ENCODE measurements around the gene ATP2A1. TPM values are rescaled to one million over a fixed set of nuclear protein-coding genes. Genes with fewer than 3 reads are reported as not detected.

The ATP2A1 gene
- total RNA-seq (0.57 TPM), polyA plus RNA-seq (1.2 TPM)
- long read RNA-seq, donor 1 = 0 reads
- long read RNA-seq, donor 2 = 0 reads
- long read RNA-seq, donor 3 = 0 reads
- long read RNA-seq, donor 4 = 0 reads
- long read RNA-seq, donor 5, partial matches to known transcripts = 5 of 6 reads
- long read RNA-seq, donor 5, other reads (novel, unspliced or antisense) = 0 of 6 reads
- long read RNA-seq, donor 6, partial matches to known transcripts = 6 of 6 reads
- long read RNA-seq, donor 6, other reads (novel, unspliced or antisense) = 0 of 6 reads
- long read RNA-seq, donor 7 = 0 reads
- long read RNA-seq, donor 8 = 0 reads
- long read RNA-seq, donor 9 = 0 reads
- long read RNA-seq, donor 10 = 0 reads

- no peak for DNase-seq (ENCODE audit: low read depth in 6 of 9, low spot score in 9 of 9)
- H3K27me3 ChIP-seq (ENCODE audit: control insufficient read depth in 2 of 2, insufficient read depth in 1 of 2, low read length in 1 of 2) = peaks cover 0 to 12% of the 10 kb centered on the region in 2 donors
- 92% methylated on average over 25 of the region's 25 CpGs for WGBS
- peaks cover 11 to 44% of the 10 kb centered on the region in 2 donors for H3K4me1 ChIP-seq (ENCODE audit: control insufficient read depth in 2 of 2, insufficient read depth in 2 of 2, low read length in 2 of 2)
- H3K4me3 ChIP-seq (ENCODE audit: low read length in 2 of 2) = peak within 1 kb of the TSS; percentile 68 to 78
- peaks cover 0 to 8% of the 10 kb centered on the region in 2 donors for H3K9me3 ChIP-seq (ENCODE audit: control insufficient read depth in 2 of 2, insufficient read depth in 1 of 2, low read length in 1 of 2)
- H3K36me3 ChIP-seq (ENCODE audit: control insufficient read depth in 2 of 2, insufficient read depth in 2 of 2, low read length in 1 of 2) = peaks cover 12 to 18% of the 10 kb centered on the region in 2 donors
- H3K27ac ChIP-seq (ENCODE audit: low read depth in 1 of 2, low read length in 1 of 2) = no peak within 1 kb of the TSS
Observed at GRCh38 chr16:28878083-28878926, at the start of gene ATP2A1. Gene ATP2A1 (plus strand): TSS chr16:28878488. CDS start chr16:28878672, 184 bp downstream.

- no peak for DNase-seq (ENCODE audit: low read depth in 6 of 9, low spot score in 9 of 9)
- Histone ChIP-seq H3K9me3 (ENCODE audit: control insufficient read depth in 2 of 2, insufficient read depth in 1 of 2, low read length in 1 of 2) (no peaks in the 10 kb centered on the region), H3K4me1 (ENCODE audit: control insufficient read depth in 2 of 2, insufficient read depth in 2 of 2, low read length in 2 of 2) (peaks cover 6 to 8% of the 10 kb centered on the region in 2 donors), H3K36me3 (ENCODE audit: control insufficient read depth in 2 of 2, insufficient read depth in 2 of 2, low read length in 1 of 2) (peaks cover 92 to 100% of the 10 kb centered on the region in 2 donors), H3K27me3 (ENCODE audit: control insufficient read depth in 2 of 2, insufficient read depth in 1 of 2, low read length in 1 of 2) (no peaks in the 10 kb centered on the region), H3K4me3 (ENCODE audit: low read length in 2 of 2) (no peak overlapping the region), H3K27ac (ENCODE audit: low read depth in 1 of 2, low read length in 1 of 2) (no peak overlapping the region)
- WGBS = over 99% methylated on average over 13 of the region's 13 CpGs
Observed at GRCh38 chr16:28829747-28830146, 48.5 kb upstream of the ATP2A1 start.

- H3K36me3 ChIP-seq (ENCODE audit: control insufficient read depth in 2 of 2, insufficient read depth in 2 of 2, low read length in 1 of 2) = peaks cover 95 to 100% of the 10 kb centered on the region in 2 donors
- peaks cover 0 to under 1% of the 10 kb centered on the region in 2 donors for H3K4me1 ChIP-seq (ENCODE audit: control insufficient read depth in 2 of 2, insufficient read depth in 2 of 2, low read length in 2 of 2)
- no peak overlapping the region for H3K27ac ChIP-seq (ENCODE audit: low read depth in 1 of 2, low read length in 1 of 2)
- no peaks in the 10 kb centered on the region for H3K9me3 ChIP-seq (ENCODE audit: control insufficient read depth in 2 of 2, insufficient read depth in 1 of 2, low read length in 1 of 2)
- no peaks in the 10 kb centered on the region for H3K27me3 ChIP-seq (ENCODE audit: control insufficient read depth in 2 of 2, insufficient read depth in 1 of 2, low read length in 1 of 2)
- no peak overlapping the region for H3K4me3 ChIP-seq (ENCODE audit: low read length in 2 of 2)
- no peak for DNase-seq (ENCODE audit: low read depth in 6 of 9, low spot score in 9 of 9)
- 97% methylated on average over 13 of the region's 13 CpGs for WGBS
Observed at GRCh38 chr16:28830531-28830930, 47.8 kb upstream of the ATP2A1 start.

- H3K9me3 ChIP-seq (ENCODE audit: control insufficient read depth in 2 of 2, insufficient read depth in 1 of 2, low read length in 1 of 2) = no peaks in the 10 kb centered on the region
- DNase-seq (ENCODE audit: low read depth in 6 of 9, low spot score in 9 of 9) = no peak
- peaks cover 85 to 95% of the 10 kb centered on the region in 2 donors for H3K36me3 ChIP-seq (ENCODE audit: control insufficient read depth in 2 of 2, insufficient read depth in 2 of 2, low read length in 1 of 2)
- no peaks in the 10 kb centered on the region for H3K4me1 ChIP-seq (ENCODE audit: control insufficient read depth in 2 of 2, insufficient read depth in 2 of 2, low read length in 2 of 2)
- over 99% methylated on average over 14 of the region's 14 CpGs for WGBS
- H3K27ac ChIP-seq (ENCODE audit: low read depth in 1 of 2, low read length in 1 of 2) = no peak overlapping the region
- H3K27me3 ChIP-seq (ENCODE audit: control insufficient read depth in 2 of 2, insufficient read depth in 1 of 2, low read length in 1 of 2) = no peaks in the 10 kb centered on the region
- no peak overlapping the region for H3K4me3 ChIP-seq (ENCODE audit: low read length in 2 of 2)
Observed at GRCh38 chr16:28834349-28834748, 43.9 kb upstream of the ATP2A1 start.

GRCh38 chr16:28834873-28835863 is 43.1 kb upstream of the ATP2A1 start:
- DNase-seq (ENCODE audit: low read depth in 6 of 9, low spot score in 9 of 9) = no peak
- 98% methylated on average over 25 of the region's 25 CpGs for WGBS
- H3K27me3 ChIP-seq (ENCODE audit: control insufficient read depth in 2 of 2, insufficient read depth in 1 of 2, low read length in 1 of 2) = no peaks in the 10 kb centered on the region
- no peak overlapping the region for H3K27ac ChIP-seq (ENCODE audit: low read depth in 1 of 2, low read length in 1 of 2)
- no peak overlapping the region for H3K4me3 ChIP-seq (ENCODE audit: low read length in 2 of 2)
- H3K36me3 ChIP-seq (ENCODE audit: control insufficient read depth in 2 of 2, insufficient read depth in 2 of 2, low read length in 1 of 2) = peaks cover 77 to 87% of the 10 kb centered on the region in 2 donors
- no peaks in the 10 kb centered on the region for H3K4me1 ChIP-seq (ENCODE audit: control insufficient read depth in 2 of 2, insufficient read depth in 2 of 2, low read length in 2 of 2)
- H3K9me3 ChIP-seq (ENCODE audit: control insufficient read depth in 2 of 2, insufficient read depth in 1 of 2, low read length in 1 of 2) = no peaks in the 10 kb centered on the region

GRCh38 chr16:28835864-28836760 is 42.2 kb upstream of the ATP2A1 start:
- no peaks in the 10 kb centered on the region for H3K4me1 ChIP-seq (ENCODE audit: control insufficient read depth in 2 of 2, insufficient read depth in 2 of 2, low read length in 2 of 2)
- H3K9me3 ChIP-seq (ENCODE audit: control insufficient read depth in 2 of 2, insufficient read depth in 1 of 2, low read length in 1 of 2) = no peaks in the 10 kb centered on the region
- H3K36me3 ChIP-seq (ENCODE audit: control insufficient read depth in 2 of 2, insufficient read depth in 2 of 2, low read length in 1 of 2) = peaks cover 68 to 78% of the 10 kb centered on the region in 2 donors
- no peaks in the 10 kb centered on the region for H3K27me3 ChIP-seq (ENCODE audit: control insufficient read depth in 2 of 2, insufficient read depth in 1 of 2, low read length in 1 of 2)
- H3K27ac ChIP-seq (ENCODE audit: low read depth in 1 of 2, low read length in 1 of 2) = no peak overlapping the region
- no peak overlapping the region for H3K4me3 ChIP-seq (ENCODE audit: low read length in 2 of 2)
- 98% methylated on average over 25 of the region's 25 CpGs for WGBS
- DNase-seq (ENCODE audit: low read depth in 6 of 9, low spot score in 9 of 9) = no peak

- peaks cover 62 to 72% of the 10 kb centered on the region in 2 donors for H3K36me3 ChIP-seq (ENCODE audit: control insufficient read depth in 2 of 2, insufficient read depth in 2 of 2, low read length in 1 of 2)
- no peak for DNase-seq (ENCODE audit: low read depth in 6 of 9, low spot score in 9 of 9)
- H3K4me1 ChIP-seq (ENCODE audit: control insufficient read depth in 2 of 2, insufficient read depth in 2 of 2, low read length in 2 of 2) = no peaks in the 10 kb centered on the region
- H3K4me3 ChIP-seq (ENCODE audit: low read length in 2 of 2) = no peak overlapping the region
- no peak overlapping the region for H3K27ac ChIP-seq (ENCODE audit: low read depth in 1 of 2, low read length in 1 of 2)
- no peaks in the 10 kb centered on the region for H3K27me3 ChIP-seq (ENCODE audit: control insufficient read depth in 2 of 2, insufficient read depth in 1 of 2, low read length in 1 of 2)
- H3K9me3 ChIP-seq (ENCODE audit: control insufficient read depth in 2 of 2, insufficient read depth in 1 of 2, low read length in 1 of 2) = no peaks in the 10 kb centered on the region
- 97% methylated on average over 8 of the region's 8 CpGs for WGBS
Observed at GRCh38 chr16:28836761-28837064, 41.6 kb upstream of the ATP2A1 start.

Measured in thymus (tissue), 14 donors.